ENCODE results near the gene IFNL4. TPM values are rescaled to one million over a fixed set of nuclear protein-coding genes. Genes with fewer than 3 reads are reported as not detected.

The IFNL4 gene
- total RNA-seq, 1 donor from 2014 or later, result not detected

GRCh38 chr19:39211731-39212374 is 36.8 kb downstream of the IFNL4 start:
- no peak overlapping the region for H3K4me3 ChIP-seq (ENCODE audit: low read depth, low read length)
- no peak for DNase-seq (ENCODE audit: low read depth)
- TF ChIP-seq CTCF (conservative IDR thresholded peaks at IDR 0.05; ENCODE audit: low read depth, low read length), result no peak

- TF ChIP-seq CTCF (conservative IDR thresholded peaks at IDR 0.05; ENCODE audit: low read depth, low read length), result no peak
Measured at GRCh38 chr19:39209196-39209595, 39.5 kb downstream of the IFNL4 start.

DNA sequence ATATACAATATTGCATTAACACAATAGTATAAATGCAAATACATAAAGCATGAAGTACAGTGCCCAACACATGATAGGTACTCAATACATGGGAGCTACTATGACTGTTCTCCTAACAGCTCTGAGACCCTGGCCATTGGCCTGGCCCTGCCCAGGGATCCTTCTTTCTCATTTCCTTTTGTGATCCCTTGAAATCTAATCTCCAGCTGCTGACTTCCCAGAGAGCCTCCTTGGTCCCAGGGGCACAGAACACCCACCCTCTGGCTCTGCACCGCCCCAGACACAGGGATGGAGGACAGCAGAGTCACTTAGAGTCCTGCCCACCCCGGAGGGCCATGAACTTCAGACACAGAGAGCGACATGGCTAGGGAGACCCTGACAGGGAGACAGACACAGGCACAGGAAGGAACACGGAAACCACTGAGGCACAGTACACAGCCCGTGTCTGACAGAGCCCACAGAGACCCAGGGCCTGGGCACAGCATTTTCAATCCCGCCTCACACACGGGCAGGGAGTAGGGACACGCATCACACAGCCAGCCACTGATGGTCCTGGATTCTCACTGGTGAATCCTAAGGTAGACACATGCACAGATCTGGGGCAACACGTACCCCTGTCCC is 40.4 kb downstream of the IFNL4 start:
- no peak for DNase-seq (ENCODE audit: low read depth)
- TF ChIP-seq CTCF (conservative IDR thresholded peaks at IDR 0.05; ENCODE audit: low read depth, low read length), result no peak

More at GRCh38 chr19:39209196-39209595, 39.5 kb downstream of the IFNL4 start:
- H3K4me3 ChIP-seq (ENCODE audit: low read depth, low read length), result no peak overlapping the region
- DNase-seq (ENCODE audit: low read depth), result no peak

DNA sequence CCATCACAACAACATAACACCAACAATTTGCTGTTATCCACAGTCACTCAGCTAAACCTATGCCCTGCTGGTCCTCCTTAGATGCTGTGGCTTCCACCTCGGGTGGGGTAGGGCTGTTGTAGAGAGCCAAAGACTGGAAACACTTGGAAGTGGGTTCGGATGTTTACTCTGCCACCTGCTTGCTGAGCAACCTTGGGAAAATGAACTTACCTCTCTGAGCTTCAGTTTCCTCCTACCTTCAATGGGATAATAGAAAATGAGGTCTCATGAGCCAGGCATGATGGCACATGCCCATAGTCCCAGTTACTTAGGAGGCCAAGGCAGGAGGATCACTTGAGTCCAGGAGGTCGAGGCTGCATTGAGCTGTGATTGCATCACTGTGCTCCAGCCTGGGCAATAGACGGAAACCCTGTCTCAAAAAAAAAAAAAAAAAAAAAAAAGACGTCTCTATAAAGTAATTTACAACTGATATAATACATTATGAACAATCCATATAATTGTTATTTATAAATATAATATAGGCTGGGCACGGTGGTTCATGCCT is 41.3 kb downstream of the IFNL4 start:
- H3K4me3 ChIP-seq (ENCODE audit: low read depth, low read length), result no peak overlapping the region
- no peak for DNase-seq (ENCODE audit: low read depth)
- no peak for TF ChIP-seq CTCF (conservative IDR thresholded peaks at IDR 0.05; ENCODE audit: low read depth, low read length)

More for the DNA sequence above, 40.4 kb downstream of the IFNL4 start:
- H3K4me3 ChIP-seq (ENCODE audit: low read depth, low read length), result no peak overlapping the region

DNA sequence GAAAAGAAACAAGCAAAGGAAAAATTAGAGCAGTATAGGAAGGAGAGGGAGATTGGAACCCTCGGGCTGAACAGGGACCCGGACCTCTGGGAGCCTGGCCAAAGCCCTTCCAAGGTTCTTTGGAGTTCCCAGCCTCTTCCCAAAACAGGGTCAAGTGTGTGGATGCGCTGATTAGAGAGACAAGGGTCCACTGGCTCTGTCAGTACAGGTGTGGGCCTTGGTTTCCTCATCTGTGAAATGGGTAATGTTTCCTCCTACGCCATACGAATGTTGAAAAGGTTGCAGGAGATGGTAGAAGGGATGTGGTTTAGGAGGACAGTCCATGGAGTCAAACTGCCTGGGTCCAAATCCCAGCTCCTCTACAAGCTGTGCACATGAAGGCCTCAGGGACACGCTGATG is 42.5 kb downstream of the IFNL4 start:
- DNase-seq (ENCODE audit: low read depth), result no peak
- no peak for TF ChIP-seq CTCF (conservative IDR thresholded peaks at IDR 0.05; ENCODE audit: low read depth, low read length)
- no peak overlapping the region for H3K4me3 ChIP-seq (ENCODE audit: low read depth, low read length)

GRCh38 chr19:39205449-39205764 is 43.2 kb downstream of the IFNL4 start:
- no peak for DNase-seq (ENCODE audit: low read depth)
- no peak for TF ChIP-seq CTCF (conservative IDR thresholded peaks at IDR 0.05; ENCODE audit: low read depth, low read length)
- no peak overlapping the region for H3K4me3 ChIP-seq (ENCODE audit: low read depth, low read length)

Measured in epithelial cell of proximal tubule (primary cell).